ENCODE data around the gene EPB41L4B.

Gene EPB41L4B

GRCh38 chr9:109203761-109204360, 117.0 kb downstream of the EPB41L4B start:
- Histone ChIP-seq H3K4me1 (ENCODE audit: control insufficient read depth, insufficient read depth, low read length, poor library complexity, severe bottlenecking) (no peaks in the 10 kb centered on the region), H3K9me3 (ENCODE audit: control insufficient read depth, low read length) (peaks cover 3% of the 10 kb centered on the region), H3K27ac (ENCODE audit: low read depth, low read length, severe bottlenecking) (no peak overlapping the region), H3K36me3 (ENCODE audit: control insufficient read depth, insufficient read depth, low read length) (no peaks in the 10 kb centered on the region), H3K4me3 (ENCODE audit: extremely low read depth, insufficient read depth, low read length, poor library complexity, severe bottlenecking) (no peak overlapping the region)
- 78 to 80% methylated on average over 1 to 2 of the region's 4 CpGs for WGBS, 2 experiments (ENCODE audit: insufficient coverage in 2 of 2)

DNA sequence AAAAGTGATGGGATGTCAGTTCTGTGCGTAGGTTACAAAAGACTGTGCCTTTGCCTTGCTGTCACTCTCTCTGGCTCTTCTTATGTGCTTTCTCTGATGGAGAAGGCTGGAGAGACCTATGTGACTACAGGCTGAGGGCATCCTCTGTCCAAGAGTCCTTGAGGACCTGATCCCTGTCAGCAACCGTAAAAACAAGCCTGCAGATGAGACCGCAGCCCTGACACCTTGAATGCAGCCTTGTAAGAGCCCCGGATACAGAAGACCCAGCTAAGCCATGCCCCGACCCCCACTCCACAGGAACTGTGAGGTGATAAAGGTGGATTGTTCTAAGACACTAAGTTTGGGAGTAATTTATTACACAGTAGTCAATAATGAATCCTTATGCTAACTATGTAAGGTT, 121.2 kb downstream of the EPB41L4B start:
- 91% methylated on average over 3 of the region's 5 CpGs for WGBS, 2 experiments (ENCODE audit: insufficient coverage in 2 of 2)
- H3K9me3 ChIP-seq (ENCODE audit: control insufficient read depth, low read length), result no peaks in the 10 kb centered on the region

GRCh38 chr9:109198736-109199382, 122.0 kb downstream of the EPB41L4B start:
- Histone ChIP-seq H3K36me3 (ENCODE audit: control insufficient read depth, insufficient read depth, low read length) (no peaks in the 10 kb centered on the region), H3K9me3 (ENCODE audit: control insufficient read depth, low read length) (no peaks in the 10 kb centered on the region), H3K4me1 (ENCODE audit: control insufficient read depth, insufficient read depth, low read length, poor library complexity, severe bottlenecking) (no peaks in the 10 kb centered on the region), H3K27ac (ENCODE audit: low read depth, low read length, severe bottlenecking) (no peak overlapping the region), H3K4me3 (ENCODE audit: extremely low read depth, insufficient read depth, low read length, poor library complexity, severe bottlenecking) (no peak overlapping the region)
- 94 to 100% methylated on average over 1 to 2 of the region's 6 CpGs for WGBS, 2 experiments (ENCODE audit: insufficient coverage in 2 of 2)

More for the DNA sequence above, 121.2 kb downstream of the EPB41L4B start:
- Histone ChIP-seq H3K36me3 (ENCODE audit: control insufficient read depth, insufficient read depth, low read length) (no peaks in the 10 kb centered on the region), H3K27ac (ENCODE audit: low read depth, low read length, severe bottlenecking) (no peak overlapping the region), H3K4me1 (ENCODE audit: control insufficient read depth, insufficient read depth, low read length, poor library complexity, severe bottlenecking) (no peaks in the 10 kb centered on the region), H3K4me3 (ENCODE audit: extremely low read depth, insufficient read depth, low read length, poor library complexity, severe bottlenecking) (no peak overlapping the region)

DNA sequence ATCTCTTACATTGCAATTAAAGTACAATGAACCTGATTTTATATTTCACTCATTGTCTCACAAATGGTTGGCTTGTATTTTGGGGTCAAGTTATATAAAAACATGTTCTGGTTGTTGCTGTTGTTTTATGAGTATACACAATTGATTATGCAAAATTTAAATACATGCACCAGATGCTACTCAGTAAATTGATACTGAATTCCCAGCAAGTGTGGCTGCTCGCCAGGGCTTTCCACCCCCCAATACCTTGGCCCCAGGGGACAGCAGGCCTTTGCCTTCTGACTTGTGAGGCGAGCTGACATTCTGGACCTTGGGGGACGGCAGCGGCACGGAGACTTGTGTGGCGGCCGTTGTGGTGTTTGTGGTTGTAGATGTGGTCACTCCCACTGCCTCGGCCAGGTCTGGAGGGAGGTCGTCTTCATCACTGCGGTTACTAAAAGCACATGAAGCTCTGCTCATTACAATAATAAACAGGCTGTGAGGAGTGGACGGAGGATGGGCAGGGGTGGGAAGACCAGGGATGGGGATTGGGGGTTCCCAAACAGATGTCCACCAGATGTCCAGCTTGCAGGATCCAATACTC, 126.8 kb downstream of the EPB41L4B start:
- Histone ChIP-seq H3K36me3 (ENCODE audit: control insufficient read depth, insufficient read depth, low read length) (no peaks in the 10 kb centered on the region), H3K4me3 (ENCODE audit: extremely low read depth, insufficient read depth, low read length, poor library complexity, severe bottlenecking) (no peak overlapping the region), H3K27ac (ENCODE audit: low read depth, low read length, severe bottlenecking) (no peak overlapping the region), H3K9me3 (ENCODE audit: control insufficient read depth, low read length) (no peaks in the 10 kb centered on the region), H3K4me1 (ENCODE audit: control insufficient read depth, insufficient read depth, low read length, poor library complexity, severe bottlenecking) (peaks cover 8% of the 10 kb centered on the region)
- 74 to 98% methylated on average over 6 to 7 of the region's 11 CpGs for WGBS, 2 experiments (ENCODE audit: insufficient coverage in 2 of 2)

DNA sequence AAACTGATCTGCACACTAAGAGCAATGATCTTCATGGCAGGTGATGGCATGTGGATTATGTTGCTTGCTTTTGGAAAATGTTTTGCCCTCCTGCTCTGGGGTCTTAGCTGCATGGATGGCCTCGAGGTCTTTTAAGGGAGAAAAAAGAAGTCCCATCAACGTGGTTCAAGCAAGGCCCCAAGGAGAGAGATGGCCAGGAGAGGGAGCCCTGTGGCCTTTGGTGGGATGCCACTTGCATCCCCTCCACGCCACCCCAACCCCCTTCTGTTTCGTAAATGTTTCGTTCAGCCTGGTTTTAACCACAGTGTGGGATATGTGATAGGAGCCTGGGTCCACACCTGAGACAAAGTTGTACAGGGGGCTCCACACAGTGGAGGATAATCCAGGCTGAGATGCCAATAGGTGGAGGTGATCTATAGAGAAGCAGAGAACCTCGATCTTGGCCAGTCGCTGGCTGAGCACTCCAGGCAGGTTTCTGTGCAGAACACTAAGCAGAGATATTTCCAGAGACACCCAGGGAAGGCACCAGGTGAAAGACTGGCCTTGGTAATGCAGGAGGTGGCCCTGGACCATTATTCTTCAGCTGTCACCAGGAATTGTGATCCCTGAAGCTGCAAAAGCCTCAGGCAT, 128.0 kb downstream of the EPB41L4B start:
- Histone ChIP-seq H3K4me1 (ENCODE audit: control insufficient read depth, insufficient read depth, low read length, poor library complexity, severe bottlenecking) (peaks cover 8% of the 10 kb centered on the region), H3K4me3 (ENCODE audit: extremely low read depth, insufficient read depth, low read length, poor library complexity, severe bottlenecking) (no peak overlapping the region), H3K36me3 (ENCODE audit: control insufficient read depth, insufficient read depth, low read length) (no peaks in the 10 kb centered on the region), H3K9me3 (ENCODE audit: control insufficient read depth, low read length) (no peaks in the 10 kb centered on the region), H3K27ac (ENCODE audit: low read depth, low read length, severe bottlenecking) (no peak overlapping the region)
- 46 to 64% methylated on average over 3 to 5 of the region's 7 CpGs for WGBS, 2 experiments (ENCODE audit: insufficient coverage in 2 of 2)

- WGBS, 2 experiments (ENCODE audit: insufficient coverage in 2 of 2), result 90 to 92% methylated on average over 5 to 8 of the region's 9 CpGs
- Histone ChIP-seq H3K4me3 (ENCODE audit: extremely low read depth, insufficient read depth, low read length, poor library complexity, severe bottlenecking) (no peak overlapping the region), H3K4me1 (ENCODE audit: control insufficient read depth, insufficient read depth, low read length, poor library complexity, severe bottlenecking) (peaks cover 8% of the 10 kb centered on the region), H3K27ac (ENCODE audit: low read depth, low read length, severe bottlenecking) (no peak overlapping the region), H3K36me3 (ENCODE audit: control insufficient read depth, insufficient read depth, low read length) (no peaks in the 10 kb centered on the region), H3K9me3 (ENCODE audit: control insufficient read depth, low read length) (no peaks in the 10 kb centered on the region)
Observed at GRCh38 chr9:109191746-109192145, 129.1 kb downstream of the EPB41L4B start.

GRCh38 chr9:109190151-109190550, 130.7 kb downstream of the EPB41L4B start:
- Histone ChIP-seq H3K4me1 (ENCODE audit: control insufficient read depth, insufficient read depth, low read length, poor library complexity, severe bottlenecking) (peaks cover 8% of the 10 kb centered on the region), H3K27ac (ENCODE audit: low read depth, low read length, severe bottlenecking) (no peak overlapping the region), H3K36me3 (ENCODE audit: control insufficient read depth, insufficient read depth, low read length) (no peaks in the 10 kb centered on the region), H3K9me3 (ENCODE audit: control insufficient read depth, low read length) (no peaks in the 10 kb centered on the region), H3K4me3 (ENCODE audit: extremely low read depth, insufficient read depth, low read length, poor library complexity, severe bottlenecking) (no peak overlapping the region)
- 86 to 92% methylated on average over 1 of the region's 1 CpG for WGBS, 2 experiments (ENCODE audit: insufficient coverage in 2 of 2)

- peaks cover 8% of the 10 kb centered on the region for H3K4me1 ChIP-seq (ENCODE audit: control insufficient read depth, insufficient read depth, low read length, poor library complexity, severe bottlenecking)
- H3K4me3 ChIP-seq (ENCODE audit: extremely low read depth, insufficient read depth, low read length, poor library complexity, severe bottlenecking), result no peak overlapping the region
- H3K9me3 ChIP-seq (ENCODE audit: control insufficient read depth, low read length), result no peaks in the 10 kb centered on the region
- 90 to 96% methylated on average over 5 to 6 of the region's 9 CpGs for WGBS, 2 experiments (ENCODE audit: insufficient coverage in 2 of 2)
- H3K27ac ChIP-seq (ENCODE audit: low read depth, low read length, severe bottlenecking), result no peak overlapping the region
- H3K36me3 ChIP-seq (ENCODE audit: control insufficient read depth, insufficient read depth, low read length), result no peaks in the 10 kb centered on the region
Observed at GRCh38 chr9:109186857-109187520, 133.9 kb downstream of the EPB41L4B start.

DNA sequence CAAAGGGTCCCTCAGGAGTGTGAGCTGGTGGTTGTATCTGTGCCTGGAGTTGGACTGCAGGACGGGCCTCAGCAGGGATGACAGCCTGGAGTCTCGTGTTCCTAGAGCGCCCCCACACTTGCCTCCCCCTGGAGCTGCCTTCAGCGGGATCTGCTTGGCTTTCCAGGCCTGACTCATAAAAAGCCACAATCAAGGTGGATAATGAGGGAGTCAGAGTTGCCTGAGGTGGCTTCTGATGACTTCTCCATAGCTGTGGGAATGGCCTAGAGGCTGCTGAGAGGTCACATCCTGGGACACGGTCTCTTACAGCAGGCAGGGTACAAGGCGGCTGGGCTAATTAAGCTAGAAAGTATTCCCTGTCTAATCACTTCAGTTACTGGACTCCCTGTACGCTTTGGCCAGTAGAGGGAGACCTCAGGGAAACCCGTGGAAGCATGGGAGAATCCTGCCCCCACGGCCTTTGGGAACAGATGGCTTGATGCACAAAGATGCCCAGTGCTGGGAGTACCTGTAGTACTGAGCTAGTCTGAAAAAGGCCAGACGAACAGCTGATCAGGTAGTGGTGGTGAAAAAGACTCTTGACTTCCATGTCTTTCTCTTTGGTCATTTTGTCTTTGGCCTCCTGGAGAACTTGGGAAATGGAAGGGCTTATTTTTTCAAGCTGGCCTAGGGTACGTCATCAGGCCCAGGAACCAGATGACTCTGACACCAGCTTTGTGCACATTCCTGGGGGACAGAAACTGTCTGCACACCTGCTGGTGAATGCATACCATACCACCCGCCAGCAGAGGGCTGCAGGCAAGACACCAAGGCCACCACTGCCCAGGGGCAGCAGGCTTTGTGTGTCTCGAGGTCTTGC, 137.7 kb downstream of the EPB41L4B start:
- no peak overlapping the region for H3K4me3 ChIP-seq (ENCODE audit: extremely low read depth, insufficient read depth, low read length, poor library complexity, severe bottlenecking)
- H3K27ac ChIP-seq (ENCODE audit: low read depth, low read length, severe bottlenecking), result no peak overlapping the region
- H3K36me3 ChIP-seq (ENCODE audit: control insufficient read depth, insufficient read depth, low read length), result no peaks in the 10 kb centered on the region
- 67 to 82% methylated on average over 8 to 13 of the region's 13 CpGs for WGBS, 2 experiments (ENCODE audit: insufficient coverage in 2 of 2)
- no peaks in the 10 kb centered on the region for H3K4me1 ChIP-seq (ENCODE audit: control insufficient read depth, insufficient read depth, low read length, poor library complexity, severe bottlenecking)
- no peaks in the 10 kb centered on the region for H3K9me3 ChIP-seq (ENCODE audit: control insufficient read depth, low read length)

DNA sequence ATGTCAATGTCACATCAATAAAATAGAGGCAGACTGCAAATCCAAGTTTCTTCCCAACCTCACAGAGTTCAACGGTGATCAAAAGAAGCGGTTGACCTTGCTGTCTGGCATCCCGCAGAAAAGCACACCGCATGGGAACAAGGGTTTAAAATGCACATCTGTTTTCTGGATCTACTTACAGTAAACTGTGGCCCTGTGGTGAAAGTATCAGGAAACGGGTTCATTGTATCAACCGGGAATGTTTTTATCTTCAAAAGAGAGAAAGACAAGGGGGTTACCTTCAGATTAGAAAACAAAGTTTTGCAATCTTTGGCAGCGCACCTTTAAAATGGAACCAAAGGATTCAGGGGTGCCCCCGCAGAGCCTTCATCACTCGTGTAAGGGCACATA, 138.3 kb downstream of the EPB41L4B start:
- WGBS, 2 experiments (ENCODE audit: insufficient coverage in 2 of 2), result 90 to 97% methylated on average over 9 of the region's 9 CpGs
- H3K4me1 ChIP-seq (ENCODE audit: control insufficient read depth, insufficient read depth, low read length, poor library complexity, severe bottlenecking), result no peaks in the 10 kb centered on the region
- H3K36me3 ChIP-seq (ENCODE audit: control insufficient read depth, insufficient read depth, low read length), result no peaks in the 10 kb centered on the region

More for the DNA sequence above, 138.3 kb downstream of the EPB41L4B start:
- Histone ChIP-seq H3K4me3 (ENCODE audit: extremely low read depth, insufficient read depth, low read length, poor library complexity, severe bottlenecking) (no peak overlapping the region), H3K27ac (ENCODE audit: low read depth, low read length, severe bottlenecking) (no peak overlapping the region), H3K9me3 (ENCODE audit: control insufficient read depth, low read length) (no peaks in the 10 kb centered on the region)
